GM21717 (cell line): ENCODE data around the gene RACGAP1.
"Not testable (repeated sequence)": the region's sequence is repeated elsewhere in the genome, so short reads cannot be mapped to it uniquely, and the experiment has no call there.

ENCODE experiments used
- ATAC-seq: cut with Tn5 transposase; IDR thresholded peaks from one replicate; pipeline ENCODE4 v1.9.1; 2021; ENCODE audit warnings: mild to moderate bottlenecking, moderate library complexity; ENCODE audit not compliant: unreplicated experiment

The RACGAP1 gene

DNA sequence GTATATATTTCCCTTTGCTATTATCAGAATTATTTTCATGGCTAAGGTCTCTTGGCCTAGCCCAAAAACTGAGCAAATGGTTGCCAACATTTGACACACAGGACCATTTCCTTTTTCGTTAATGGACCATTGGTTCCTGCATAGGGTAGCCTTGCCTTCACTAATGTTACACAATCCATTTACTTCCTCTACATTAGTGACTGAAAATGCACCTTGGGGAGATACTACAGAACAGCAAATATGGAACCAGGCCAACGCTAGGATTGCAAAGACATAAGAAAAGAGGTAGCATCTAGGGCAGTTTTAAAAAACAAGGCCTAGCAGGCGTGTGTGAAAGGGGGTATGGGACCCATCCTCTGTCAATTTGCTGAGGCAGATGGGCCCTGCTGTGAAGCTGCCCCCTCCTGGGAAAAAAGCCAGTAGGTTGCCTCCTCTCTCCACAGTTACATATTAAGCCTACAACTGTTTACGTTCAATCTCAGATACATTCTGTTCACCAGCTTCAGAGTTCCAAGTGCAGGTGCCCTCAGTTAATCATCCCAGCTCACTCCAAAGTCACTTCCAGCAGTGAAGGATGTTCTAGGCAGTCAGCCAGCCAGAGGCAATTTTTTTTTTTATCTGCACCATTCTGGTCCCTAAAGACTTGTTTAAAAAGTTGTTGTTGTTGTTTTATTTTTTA lies 37.5 kb downstream of the RACGAP1 start:
- no peak for ATAC-seq

DNA sequence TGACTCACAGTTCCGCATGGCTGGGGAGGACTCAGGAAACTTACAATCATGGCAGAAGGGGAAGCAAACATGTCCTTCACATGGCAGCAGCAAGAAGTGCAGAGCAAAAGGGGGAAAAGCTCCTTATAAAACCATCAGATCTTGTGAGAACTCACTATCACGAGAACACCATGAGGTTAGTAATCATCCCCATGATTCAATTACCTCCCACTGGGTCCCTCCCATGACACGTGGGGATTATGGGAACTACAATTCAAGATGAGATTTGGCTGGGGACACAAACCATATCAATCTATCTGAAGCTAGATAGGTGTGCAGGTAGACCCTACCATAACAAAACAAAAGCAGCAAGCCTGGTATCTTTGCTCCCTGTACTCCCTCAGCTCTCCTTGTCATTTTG lies 38.8 kb downstream of the RACGAP1 start:
- not testable (repeated sequence) for ATAC-seq

DNA sequence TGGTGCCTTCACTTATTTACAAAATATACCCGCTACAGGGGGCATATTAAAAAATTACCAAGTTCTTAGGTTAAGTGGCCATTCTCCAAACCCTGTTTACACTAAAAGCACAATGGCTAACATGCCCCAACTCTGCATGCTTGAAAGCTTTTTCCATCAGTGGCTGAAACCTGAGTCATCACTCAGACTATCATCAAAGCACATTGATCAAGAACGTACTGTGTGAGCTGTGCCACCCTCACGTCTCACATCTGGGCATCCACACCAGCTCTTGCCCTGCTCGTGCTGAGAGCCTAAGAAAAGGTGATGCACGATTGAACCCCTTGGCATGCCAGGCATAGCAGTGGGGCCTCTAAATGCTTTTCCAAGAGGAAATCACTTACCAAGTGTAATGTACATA lies 39.3 kb downstream of the RACGAP1 start:
- ATAC-seq = no peak

DNA sequence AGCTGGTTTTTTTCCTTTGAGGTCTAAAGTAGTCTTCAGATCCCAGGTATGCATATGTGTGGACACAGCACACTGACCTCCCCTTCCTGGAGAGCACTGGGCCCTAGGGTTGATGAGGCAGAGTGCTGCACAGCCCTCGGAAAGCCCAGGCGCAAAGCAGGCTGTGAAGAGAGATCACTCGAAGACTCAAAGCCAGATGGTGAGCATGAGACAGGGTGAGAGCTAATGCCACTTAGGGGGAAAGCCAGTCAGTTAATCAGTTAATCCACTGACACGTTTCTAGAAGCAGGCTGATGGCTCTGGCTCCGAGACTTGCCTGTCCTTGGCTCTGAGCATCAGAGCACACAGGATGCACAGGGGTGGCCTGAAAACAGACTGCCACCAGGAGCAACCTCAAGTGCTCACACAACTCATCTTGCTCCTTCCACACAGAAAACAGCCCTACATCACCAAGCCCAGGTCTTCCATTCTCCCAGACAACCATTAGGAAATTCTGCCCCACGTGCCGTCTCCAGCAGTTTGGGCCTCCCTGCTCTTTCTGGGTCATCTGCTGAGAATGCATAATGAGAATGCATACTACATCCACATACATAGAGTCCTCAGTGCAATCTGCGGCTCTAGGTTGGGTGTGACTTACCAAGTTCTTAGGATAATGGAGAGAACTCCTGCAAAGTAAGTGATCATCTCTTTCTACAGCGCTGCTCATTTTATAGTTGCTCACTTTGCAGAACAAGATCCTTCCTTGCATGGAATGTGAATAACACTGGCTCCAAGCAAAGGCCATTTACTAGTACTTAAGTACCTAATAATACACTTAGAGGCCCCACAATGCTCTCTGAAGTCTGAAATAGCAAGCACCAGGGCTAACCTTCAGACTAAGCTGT lies 40.6 kb downstream of the RACGAP1 start:
- no peak for ATAC-seq

- no peak for ATAC-seq
Measured at GRCh38 chr12:49983892-49984291, 41.4 kb downstream of the RACGAP1 start.

- no peak for ATAC-seq
Measured at GRCh38 chr12:49982246-49983087, 42.8 kb downstream of the RACGAP1 start.

GRCh38 chr12:49980501-49981349 lies 44.6 kb downstream of the RACGAP1 start:
- ATAC-seq = no peak

- ATAC-seq = no peak
Measured at GRCh38 chr12:49979791-49980190, 45.5 kb downstream of the RACGAP1 start.

GRCh38 chr12:49979016-49979586 lies 46.2 kb downstream of the RACGAP1 start:
- ATAC-seq = no peak

DNA sequence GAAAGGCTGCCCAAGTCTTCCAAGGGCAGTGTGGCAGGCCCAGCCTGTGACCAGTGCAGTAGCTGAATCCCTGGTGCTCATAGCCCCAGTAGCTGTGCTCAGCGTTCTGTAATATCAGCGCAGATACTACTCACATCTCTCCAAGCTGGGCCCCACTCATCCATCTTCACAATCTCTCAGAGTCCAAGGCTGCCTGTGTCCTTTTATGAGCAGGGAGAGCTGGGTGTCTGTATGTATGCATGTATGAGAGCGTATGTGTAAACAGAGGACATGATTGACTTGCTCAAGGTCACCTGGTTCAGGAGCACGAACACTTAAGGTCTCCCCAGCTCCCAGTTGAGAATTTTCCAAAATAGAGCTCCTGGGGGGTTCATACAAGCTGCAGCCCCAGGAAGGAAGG lies 47.2 kb downstream of the RACGAP1 start:
- ATAC-seq = no peak

GRCh38 chr12:49976557-49976956 lies 48.7 kb downstream of the RACGAP1 start:
- no peak for ATAC-seq

- ATAC-seq = no peak
Measured at GRCh38 chr12:49975318-49975761, 50.0 kb downstream of the RACGAP1 start.

GRCh38 chr12:49974677-49975317 lies 50.5 kb downstream of the RACGAP1 start:
- ATAC-seq = no peak

GRCh38 chr12:49974231-49974675 lies 51.0 kb downstream of the RACGAP1 start:
- ATAC-seq = no peak

GRCh38 chr12:49973361-49973830 lies 51.9 kb downstream of the RACGAP1 start:
- no peak for ATAC-seq

GRCh38 chr12:49972641-49973360 lies 52.5 kb downstream of the RACGAP1 start, which contains the start of gene AQP6:
TSS of gene AQP6 (plus strand) at chr12:49972947. CDS start at chr12:49973174, 227 bp downstream.
- no peak for ATAC-seq

DNA sequence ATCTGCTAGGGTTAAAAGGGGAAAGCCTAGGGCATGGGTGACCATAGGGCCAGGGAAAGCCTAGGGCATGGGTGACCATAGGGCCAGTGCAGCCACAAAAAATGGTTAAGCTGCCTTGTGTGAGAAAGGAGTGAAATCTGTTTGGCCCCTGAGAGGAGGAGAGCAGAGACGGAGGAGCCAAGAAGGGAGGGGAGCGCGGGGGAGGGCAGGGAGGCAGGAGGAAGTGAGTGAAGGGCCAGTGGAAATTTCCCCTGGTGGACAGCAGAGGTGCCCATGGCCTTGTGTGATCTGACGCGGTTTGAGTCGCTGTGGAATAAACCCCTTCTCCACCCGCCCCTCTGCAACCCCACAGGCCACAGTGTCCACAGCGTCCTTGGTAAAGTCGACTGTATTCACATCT lies 53.2 kb downstream of the RACGAP1 start:
- ATAC-seq = no peak

DNA sequence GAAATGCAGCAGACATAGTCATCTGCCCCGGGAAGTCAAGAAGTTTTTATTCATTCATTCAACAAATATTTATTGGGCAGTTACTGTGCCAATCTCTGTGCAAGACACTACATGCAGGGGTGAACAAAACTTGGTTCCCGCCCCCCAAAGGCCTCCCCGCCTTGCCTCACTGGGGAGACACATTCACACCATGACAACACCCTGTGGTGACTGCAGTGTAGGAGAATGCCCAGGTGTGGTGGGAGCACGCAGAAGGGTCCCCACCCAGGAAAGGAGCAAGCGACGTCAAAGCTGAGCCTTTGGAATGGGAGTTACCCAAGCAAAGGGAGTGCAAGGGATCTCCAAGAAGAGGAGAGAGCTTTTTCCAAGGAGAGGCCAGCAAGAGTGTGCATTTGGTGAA lies 54.2 kb downstream of the RACGAP1 start:
- no peak for ATAC-seq

DNA sequence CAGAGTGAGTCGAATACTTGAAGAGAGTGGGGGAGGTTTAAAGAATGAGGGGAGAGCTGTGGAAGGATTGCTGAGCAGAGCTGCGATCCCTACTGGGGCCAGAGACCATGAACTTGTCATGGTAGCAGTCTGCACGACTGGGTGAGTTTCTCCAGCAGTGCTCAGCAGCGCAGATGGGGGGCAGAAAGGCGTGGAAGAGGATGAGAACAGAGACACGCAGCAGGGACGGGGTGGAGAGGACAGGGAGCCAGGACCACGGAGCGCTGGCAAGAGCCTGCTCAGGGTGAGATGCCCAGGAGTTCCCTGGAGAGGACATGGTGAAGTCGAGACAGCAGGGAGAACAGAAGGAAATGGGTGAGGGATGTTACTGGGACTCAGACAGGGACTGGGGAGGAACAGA lies 54.6 kb downstream of the RACGAP1 start:
- ATAC-seq = no peak
